Measurements from ENCODE around the gene TIAM1. TPM values are rescaled to one million over a fixed set of nuclear protein-coding genes. Genes with fewer than 3 reads are reported as not detected.
A peak's percentile ranks its signal among the peaks of the same experiment; 100 is the strongest.

Gene TIAM1
- total RNA-seq, 6 donors from 2014 or later = 13.4 to 32.1 (median 19.5) TPM

GRCh38 chr21:31299291-31300147 is 44.5 kb downstream of the TIAM1 start:
- Histone ChIP-seq H3K9me3 (no peaks in the 10 kb centered on the region), H3K4me1 (no peaks in the 10 kb centered on the region), H3K36me3 (no peaks in the 10 kb centered on the region), H3K27ac (no peak overlapping the region), H3K27me3 (no peaks in the 10 kb centered on the region), H3K4me3 (no peak overlapping the region)
- TF ChIP-seq POLR2A (IDR thresholded peaks at IDR 0.05) (no peak), EP300 (IDR thresholded peaks at IDR 0.05) (no peak)
- no peak for ATAC-seq (ENCODE audit: low FRiP score in 2 of 2)
- no peak for DNase-seq
- WGBS, 2 donors = 83 to 88% methylated on average over 15 of the region's 15 CpGs

GRCh38 chr21:31298618-31299269 is 45.3 kb downstream of the TIAM1 start:
- Histone ChIP-seq H3K27me3 (no peaks in the 10 kb centered on the region), H3K4me3 (no peak overlapping the region), H3K9me3 (no peaks in the 10 kb centered on the region), H3K27ac (no peak overlapping the region), H3K4me1 (no peaks in the 10 kb centered on the region), H3K36me3 (no peaks in the 10 kb centered on the region)
- DNase-seq = no peak
- no peak for ATAC-seq (ENCODE audit: low FRiP score in 2 of 2)
- TF ChIP-seq CTCF (IDR thresholded peaks at IDR 0.05) (no peak), POLR2AphosphoS5 (IDR thresholded peaks at IDR 0.05) (no peak), EP300 (IDR thresholded peaks at IDR 0.05) (no peak), POLR2A (IDR thresholded peaks at IDR 0.05) (no peak)
- 83 to 85% methylated on average over 6 of the region's 6 CpGs for WGBS, 2 donors

- no peaks in the 10 kb centered on the region for H3K4me1 ChIP-seq
- H3K27ac ChIP-seq = no peak overlapping the region
- ATAC-seq (ENCODE audit: low FRiP score in 2 of 2) (no peak), DNase-seq (no peak)
- TF ChIP-seq POLR2A (IDR thresholded peaks at IDR 0.05) = no peak
- TF ChIP-seq EP300 (IDR thresholded peaks at IDR 0.05) = no peak
- 65 to 80% methylated on average over 6 of the region's 6 CpGs for WGBS, 2 donors
- H3K4me3 ChIP-seq = no peak overlapping the region
- no peaks in the 10 kb centered on the region for H3K9me3 ChIP-seq
- no peaks in the 10 kb centered on the region for H3K27me3 ChIP-seq
- no peaks in the 10 kb centered on the region for H3K36me3 ChIP-seq
Observed at GRCh38 chr21:31297806-31298205, 46.3 kb downstream of the TIAM1 start.

- no peak for ATAC-seq (ENCODE audit: low FRiP score in 2 of 2)
- H3K36me3 ChIP-seq = no peaks in the 10 kb centered on the region
- no peaks in the 10 kb centered on the region for H3K4me1 ChIP-seq
- H3K9me3 ChIP-seq = no peaks in the 10 kb centered on the region
- no peak overlapping the region for H3K4me3 ChIP-seq
- no peaks in the 10 kb centered on the region for H3K27me3 ChIP-seq
- TF ChIP-seq POLR2AphosphoS5 (IDR thresholded peaks at IDR 0.05) (no peak), CTCF (IDR thresholded peaks at IDR 0.05) (no peak), POLR2A (IDR thresholded peaks at IDR 0.05) (no peak), EP300 (IDR thresholded peaks at IDR 0.05) (no peak)
- WGBS, 2 donors = 93 to 97% methylated on average over 11 of the region's 11 CpGs
- H3K27ac ChIP-seq = no peak overlapping the region
- DNase-seq = no peak
Observed at GRCh38 chr21:31295676-31296075, 48.4 kb downstream of the TIAM1 start.

GRCh38 chr21:31294691-31295090 is 49.4 kb downstream of the TIAM1 start:
- DNase-seq = peak in 1 of 2 donors; percentile 35
- Histone ChIP-seq H3K36me3 (no peaks in the 10 kb centered on the region), H3K4me1 (no peaks in the 10 kb centered on the region), H3K9me3 (no peaks in the 10 kb centered on the region), H3K4me3 (no peak overlapping the region), H3K27me3 (no peaks in the 10 kb centered on the region), H3K27ac (no peak overlapping the region)
- no peak for ATAC-seq (ENCODE audit: low FRiP score in 2 of 2)
- TF ChIP-seq CTCF (IDR thresholded peaks at IDR 0.05) (no peak), POLR2AphosphoS5 (IDR thresholded peaks at IDR 0.05) (no peak), POLR2A (IDR thresholded peaks at IDR 0.05) (no peak), EP300 (IDR thresholded peaks at IDR 0.05) (no peak)
- WGBS, 2 donors = 95 to 97% methylated on average over 11 of the region's 11 CpGs
